HG03039 (cell line): Measurements from ENCODE around the gene PTX3.

Experiments used
- ATAC-seq: cut with Tn5 transposase; IDR thresholded peaks from one replicate; pipeline ENCODE4 v1.9.1; 2021; ENCODE audit warnings: mild to moderate bottlenecking, moderate library complexity; ENCODE audit not compliant: unreplicated experiment

Gene PTX3

GRCh38 chr3:157436583-157437291 is at the start of gene PTX3:
TSS of gene PTX3 (plus strand) at chr3:157436850. CDS start at chr3:157436934, 84 bp downstream.
- no peak for ATAC-seq

GRCh38 chr3:157387708-157388435 is 48.8 kb upstream of the PTX3 start:
- no peak for ATAC-seq

GRCh38 chr3:157388976-157389375 is 47.7 kb upstream of the PTX3 start:
- ATAC-seq = no peak

GRCh38 chr3:157390713-157391515 is 45.7 kb upstream of the PTX3 start:
- ATAC-seq = no peak

- no peak for ATAC-seq
These were observed 44.5 kb upstream of the PTX3 start for GRCh38 chr3:157392104-157392503.

GRCh38 chr3:157393113-157393512 is 43.5 kb upstream of the PTX3 start:
- no peak for ATAC-seq

- ATAC-seq = no peak
These were observed 42.2 kb upstream of the PTX3 start for GRCh38 chr3:157394411-157394810.

GRCh38 chr3:157398598-157398997 is 38.1 kb upstream of the PTX3 start:
- no peak for ATAC-seq

- no peak for ATAC-seq
These were observed 32.3 kb upstream of the PTX3 start for GRCh38 chr3:157404381-157404780.

- ATAC-seq = no peak
These were observed 31.2 kb upstream of the PTX3 start for GRCh38 chr3:157405457-157405856.

- ATAC-seq = no peak
These were observed 30.3 kb upstream of the PTX3 start for GRCh38 chr3:157406394-157406793.

- no peak for ATAC-seq
These were observed 28.9 kb upstream of the PTX3 start for GRCh38 chr3:157407769-157408168.

- ATAC-seq = no peak
These were observed 28.0 kb upstream of the PTX3 start for GRCh38 chr3:157408499-157409149.

GRCh38 chr3:157409516-157409915 is 27.1 kb upstream of the PTX3 start:
- ATAC-seq = no peak

- no peak for ATAC-seq
These were observed 25.7 kb upstream of the PTX3 start for GRCh38 chr3:157410945-157411344.

GRCh38 chr3:157412323-157412855 is 24.3 kb upstream of the PTX3 start:
- ATAC-seq = no peak

- ATAC-seq = no peak
These were observed 21.8 kb upstream of the PTX3 start for GRCh38 chr3:157414861-157415260.

GRCh38 chr3:157416347-157417087 is 20.1 kb upstream of the PTX3 start:
- no peak for ATAC-seq

GRCh38 chr3:157417247-157417646 is 19.4 kb upstream of the PTX3 start:
- ATAC-seq = no peak

- no peak for ATAC-seq
These were observed 18.5 kb upstream of the PTX3 start for GRCh38 chr3:157418104-157418503.
